Measurements from ENCODE around the gene WNK2.
"Not testable (repeated sequence)": the region's sequence is repeated elsewhere in the genome, so short reads cannot be mapped to it uniquely, and the experiment has no call there.

Gene WNK2

GRCh38 chr9:93345643-93346230 is 161.8 kb downstream of the WNK2 start:
- Histone ChIP-seq H3K4me3 (ENCODE audit: low read depth, low read length) (peak overlapping the region; percentile 41), H3K36me3 (no peaks in the 10 kb centered on the region), H3K9me3 (no peaks in the 10 kb centered on the region), H3K27me3 (peaks cover 12% of the 10 kb centered on the region), H3K4me1 (no peaks in the 10 kb centered on the region)
- DNase-seq, result no peak
- no peak for TF ChIP-seq CTCF (IDR thresholded peaks at IDR 0.05; ENCODE audit: low read depth, low read length)

GRCh38 chr9:93346231-93347112 is 162.5 kb downstream of the WNK2 start:
- H3K36me3 ChIP-seq, result no peaks in the 10 kb centered on the region
- no peaks in the 10 kb centered on the region for H3K9me3 ChIP-seq
- no peak for TF ChIP-seq CTCF (IDR thresholded peaks at IDR 0.05; ENCODE audit: low read depth, low read length)
- peaks cover 12% of the 10 kb centered on the region for H3K27me3 ChIP-seq
- H3K4me1 ChIP-seq, result no peaks in the 10 kb centered on the region
- DNase-seq, result peak; percentile 23
- H3K4me3 ChIP-seq (ENCODE audit: low read depth, low read length), result peak overlapping the region; percentile 41

GRCh38 chr9:93347371-93347975 is 163.5 kb downstream of the WNK2 start:
- H3K27me3 ChIP-seq, result peaks cover 12% of the 10 kb centered on the region
- H3K36me3 ChIP-seq; H3K9me3 ChIP-seq; H3K4me3 ChIP-seq (ENCODE audit: low read depth, low read length); DNase-seq; H3K4me1 ChIP-seq: not testable (repeated sequence)

- not testable (repeated sequence) for H3K9me3 ChIP-seq; H3K36me3 ChIP-seq; H3K4me3 ChIP-seq (ENCODE audit: low read depth, low read length)
Observed at GRCh38 chr9:93353413-93354310, 169.7 kb downstream of the WNK2 start.

GRCh38 chr9:93354451-93354850 is 170.5 kb downstream of the WNK2 start:
- Histone ChIP-seq H3K4me1 (no peaks in the 10 kb centered on the region), H3K4me3 (ENCODE audit: low read depth, low read length) (no peak overlapping the region), H3K9me3 (no peaks in the 10 kb centered on the region), H3K36me3 (no peaks in the 10 kb centered on the region), H3K27me3 (peaks cover 6% of the 10 kb centered on the region; the same call in 1 of the 2 replicates)
- TF ChIP-seq CTCF (IDR thresholded peaks at IDR 0.05; ENCODE audit: low read depth, low read length), result no peak
- no peak for DNase-seq

More at GRCh38 chr9:93353413-93354310, 169.7 kb downstream of the WNK2 start:
- H3K27me3 ChIP-seq, DNase-seq, H3K4me1 ChIP-seq: not testable (repeated sequence)

GRCh38 chr9:93355827-93356226 is 171.9 kb downstream of the WNK2 start:
- no peak for TF ChIP-seq CTCF (IDR thresholded peaks at IDR 0.05; ENCODE audit: low read depth, low read length)
- H3K27me3 ChIP-seq, result peaks cover 6% of the 10 kb centered on the region; the same call in 1 of the 2 replicates
- no peak for DNase-seq
- H3K4me3 ChIP-seq (ENCODE audit: low read depth, low read length), result no peak overlapping the region
- no peaks in the 10 kb centered on the region for H3K36me3 ChIP-seq
- no peaks in the 10 kb centered on the region for H3K4me1 ChIP-seq
- no peaks in the 10 kb centered on the region for H3K9me3 ChIP-seq
